MCF 10A (cell line): ENCODE measurements around the gene NAA10. TPM values are rescaled to one million over a fixed set of nuclear protein-coding genes. Genes with fewer than 3 reads are reported as not detected.
"Not testable (repeated sequence)": the region's sequence is repeated elsewhere in the genome, so short reads cannot be mapped to it uniquely, and the experiment has no call there.

Experiments used
- BruUV-seq: library from RNA; stranded (reverse); fragments of 400-500 nt; replicated peaks from 2 replicates; lab custom pipeline; 2021; lab: Mats Ljungman, UMichigan
- CTCF ChIA-PET: fragments of 300-600 bp; sonication (Branson Sonifier 250); formaldehyde crosslinking; extraction: SDS; loops from one replicate; lab custom pipeline; 2021; ENCODE audit warnings: antibody characterized with exemption, inconsistent platforms; lab: Yijun Ruan, JAX
- POLR2A ChIA-PET: fragments of 300-600, 350-650 bp; sonication (Branson Sonifier 250); formaldehyde crosslinking; extraction: SDS; loops from one replicate; lab custom pipeline; 2020; ENCODE audit warnings: antibody characterized with exemption, inconsistent platforms; lab: Yijun Ruan, JAX
- DNase-seq: peaks from one replicate; pipeline ENCODE4 v3.0.0-alpha.2; 2018; ENCODE audit not compliant: unreplicated experiment
- H3K27ac Mint-ChIP-seq: one replicate; pipeline ENCODE4 v1.8.0; 2022; ENCODE audit warnings: mild to moderate bottlenecking, low read depth, mixed read lengths; ENCODE audit not compliant: unreplicated experiment
- H3K27me3 Mint-ChIP-seq: one replicate; pipeline ENCODE4 v1.8.0; 2022; ENCODE audit warnings: mixed read lengths; ENCODE audit not compliant: insufficient read depth, unreplicated experiment
- H3K36me3 Mint-ChIP-seq: one replicate; pipeline ENCODE4 v1.8.0; 2022; ENCODE audit warnings: mild to moderate bottlenecking, moderate library complexity, mixed read lengths; ENCODE audit not compliant: insufficient read depth, unreplicated experiment
- H3K4me1 Mint-ChIP-seq: one replicate; pipeline ENCODE4 v1.8.0; 2022; ENCODE audit warnings: mixed read lengths; ENCODE audit not compliant: insufficient read depth, unreplicated experiment
- H3K4me3 Mint-ChIP-seq: one replicate; pipeline ENCODE4 v1.8.0; 2022; ENCODE audit warnings: mild to moderate bottlenecking, moderate library complexity, mixed read lengths; ENCODE audit not compliant: unreplicated experiment
- H3K9me3 Mint-ChIP-seq: one replicate; pipeline ENCODE4 v1.8.0; 2022; ENCODE audit warnings: mixed read lengths; ENCODE audit not compliant: unreplicated experiment
- intact Hi-C: fragments of 100-400 bp; cut with micrococcal nuclease; formaldehyde crosslinking; loops from 2 replicates; pipeline ENCODE4 v1.14.1; 2022
- total RNA-seq: library from RNA; stranded (reverse); gene quantifications from 2 replicates; pipeline ENCODE4 v1.2.3, GENCODE V29; 2022
- TF ChIP-seq, protein P1 (sequence below): fragments of 200-600 bp; IDR thresholded peaks from one replicate; pipeline ENCODE4 v1.8.0; 2022; ENCODE audit warnings: antibody characterized with exemption, mild to moderate bottlenecking; ENCODE audit not compliant: unreplicated experiment

Gene NAA10
- total RNA-seq, 1 experiment from 2014 or later: 166 TPM

DNA sequence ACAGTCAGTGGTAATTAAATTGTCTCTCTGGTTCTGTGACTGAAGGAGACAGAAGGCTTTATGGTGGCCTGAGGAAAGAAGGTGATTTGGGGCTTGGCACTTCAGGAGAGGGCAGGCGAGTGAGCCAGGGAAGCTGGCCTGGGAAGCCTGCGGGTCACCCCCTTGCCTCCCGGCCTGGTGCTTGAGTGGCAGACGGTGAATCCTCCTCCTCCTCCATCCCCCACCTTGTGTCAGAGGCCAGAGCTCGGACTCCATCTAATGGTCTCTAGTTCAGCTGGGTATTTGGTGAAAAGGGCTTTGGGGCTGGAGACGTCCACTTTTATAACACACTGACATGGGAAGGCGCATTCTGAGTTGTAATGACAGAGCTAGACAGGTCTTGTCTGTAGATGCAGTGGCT, 46.4 kb upstream of the NAA10 start:
- intact Hi-C loops: no loop called here
- CTCF ChIA-PET: interaction anchor here (0.5 to 4.9 kb wide), 2 partner anchors 33 to 56 kb away, joined by 3 to 15 read pairs; no protein-coding TSS in a partner anchor
- H3K4me3 Mint-ChIP-seq: no peak overlapping the region
- H3K36me3 Mint-ChIP-seq: peaks cover 7% of the 10 kb centered on the region
- no peak overlapping the region for H3K27ac Mint-ChIP-seq
- TF ChIP-seq, protein P1, sequence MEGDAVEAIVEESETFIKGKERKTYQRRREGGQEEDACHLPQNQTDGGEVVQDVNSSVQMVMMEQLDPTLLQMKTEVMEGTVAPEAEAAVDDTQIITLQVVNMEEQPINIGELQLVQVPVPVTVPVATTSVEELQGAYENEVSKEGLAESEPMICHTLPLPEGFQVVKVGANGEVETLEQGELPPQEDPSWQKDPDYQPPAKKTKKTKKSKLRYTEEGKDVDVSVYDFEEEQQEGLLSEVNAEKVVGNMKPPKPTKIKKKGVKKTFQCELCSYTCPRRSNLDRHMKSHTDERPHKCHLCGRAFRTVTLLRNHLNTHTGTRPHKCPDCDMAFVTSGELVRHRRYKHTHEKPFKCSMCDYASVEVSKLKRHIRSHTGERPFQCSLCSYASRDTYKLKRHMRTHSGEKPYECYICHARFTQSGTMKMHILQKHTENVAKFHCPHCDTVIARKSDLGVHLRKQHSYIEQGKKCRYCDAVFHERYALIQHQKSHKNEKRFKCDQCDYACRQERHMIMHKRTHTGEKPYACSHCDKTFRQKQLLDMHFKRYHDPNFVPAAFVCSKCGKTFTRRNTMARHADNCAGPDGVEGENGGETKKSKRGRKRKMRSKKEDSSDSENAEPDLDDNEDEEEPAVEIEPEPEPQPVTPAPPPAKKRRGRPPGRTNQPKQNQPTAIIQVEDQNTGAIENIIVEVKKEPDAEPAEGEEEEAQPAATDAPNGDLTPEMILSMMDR: no peak
- no peak for DNase-seq
- H3K27me3 Mint-ChIP-seq: no peaks in the 10 kb centered on the region
- H3K4me1 Mint-ChIP-seq: no peaks in the 10 kb centered on the region
- POLR2A ChIA-PET: no interaction called here
- H3K9me3 Mint-ChIP-seq: no peaks in the 10 kb centered on the region
- no TSS peak for BruUV-seq

DNA sequence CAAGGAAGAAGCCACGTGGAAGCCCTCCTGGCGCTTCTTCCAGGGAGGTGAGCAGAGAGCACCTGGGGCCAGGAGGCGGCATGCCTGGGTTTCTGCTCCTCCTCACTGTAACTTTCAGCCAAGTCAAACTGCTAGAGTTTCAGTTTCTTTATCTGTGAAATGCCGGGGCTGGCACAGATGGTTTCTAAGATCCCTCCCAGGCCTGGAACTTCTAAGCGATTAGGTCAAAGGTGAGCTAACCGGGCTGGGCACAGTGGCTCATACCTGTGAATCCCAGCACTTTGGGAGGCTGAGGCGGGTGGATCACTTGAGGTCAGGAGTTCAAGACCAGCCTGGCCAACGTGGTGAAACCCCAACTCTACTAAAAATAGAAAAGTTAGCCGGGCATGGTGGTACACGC, 45.6 kb upstream of the NAA10 start:
- H3K27me3 Mint-ChIP-seq, BruUV-seq, H3K9me3 Mint-ChIP-seq, H3K4me1 Mint-ChIP-seq, H3K36me3 Mint-ChIP-seq, DNase-seq, H3K4me3 Mint-ChIP-seq, H3K27ac Mint-ChIP-seq, POLR2A ChIA-PET, intact Hi-C loops: not testable (repeated sequence)
- CTCF ChIA-PET: interaction anchor here (4.9 kb wide), 1 partner anchor 33 kb away, joined by 15 read pairs; no protein-coding TSS in a partner anchor

DNA sequence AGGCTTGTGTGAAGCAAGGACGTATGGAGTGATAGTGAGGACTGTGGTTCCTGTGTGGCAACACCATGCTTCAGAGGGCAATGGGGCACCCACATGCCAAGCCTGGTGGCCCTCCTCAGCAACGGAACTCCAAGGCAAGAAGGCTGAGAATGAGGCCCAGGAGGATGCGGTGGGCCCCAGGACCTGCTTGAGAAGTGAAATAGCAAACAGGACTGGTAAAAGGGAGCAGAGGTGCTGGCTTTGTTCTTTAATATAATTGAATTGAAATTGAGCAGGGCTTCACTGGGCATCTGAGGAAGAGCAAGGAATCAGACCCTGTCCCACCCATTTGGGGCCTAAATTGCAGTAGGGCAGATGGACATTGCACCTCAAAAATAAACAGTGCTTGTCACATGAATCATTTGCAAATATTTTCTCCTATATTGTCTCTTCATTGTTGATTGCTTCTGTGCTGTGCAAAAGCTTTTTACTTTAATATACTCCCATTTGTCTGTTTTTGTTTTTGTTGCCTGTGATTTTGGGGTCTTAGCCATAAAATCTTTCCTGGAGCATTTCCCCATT, 40.0 kb upstream of the NAA10 start:
- DNase-seq: no peak
- Mint-ChIP-seq H3K4me3 (no peak overlapping the region), H3K9me3 (no peaks in the 10 kb centered on the region), H3K4me1 (peaks cover 10% of the 10 kb centered on the region), H3K27ac (no peak overlapping the region), H3K27me3 (no peaks in the 10 kb centered on the region), H3K36me3 (peaks cover 4% of the 10 kb centered on the region)
- CTCF ChIA-PET: interaction anchor here (0.9 to 1.4 kb wide), 2 partner anchors 28 to 38 kb away, joined by 3 to 4 read pairs; no protein-coding TSS in a partner anchor
- intact Hi-C loops: no loop called here
- no TSS peak for BruUV-seq
- TF ChIP-seq, protein P1: no peak
- POLR2A ChIA-PET: interaction anchor here (3.8 kb wide), 1 partner anchor 35 kb away, joined by 15 read pairs; no protein-coding TSS in a partner anchor

DNA sequence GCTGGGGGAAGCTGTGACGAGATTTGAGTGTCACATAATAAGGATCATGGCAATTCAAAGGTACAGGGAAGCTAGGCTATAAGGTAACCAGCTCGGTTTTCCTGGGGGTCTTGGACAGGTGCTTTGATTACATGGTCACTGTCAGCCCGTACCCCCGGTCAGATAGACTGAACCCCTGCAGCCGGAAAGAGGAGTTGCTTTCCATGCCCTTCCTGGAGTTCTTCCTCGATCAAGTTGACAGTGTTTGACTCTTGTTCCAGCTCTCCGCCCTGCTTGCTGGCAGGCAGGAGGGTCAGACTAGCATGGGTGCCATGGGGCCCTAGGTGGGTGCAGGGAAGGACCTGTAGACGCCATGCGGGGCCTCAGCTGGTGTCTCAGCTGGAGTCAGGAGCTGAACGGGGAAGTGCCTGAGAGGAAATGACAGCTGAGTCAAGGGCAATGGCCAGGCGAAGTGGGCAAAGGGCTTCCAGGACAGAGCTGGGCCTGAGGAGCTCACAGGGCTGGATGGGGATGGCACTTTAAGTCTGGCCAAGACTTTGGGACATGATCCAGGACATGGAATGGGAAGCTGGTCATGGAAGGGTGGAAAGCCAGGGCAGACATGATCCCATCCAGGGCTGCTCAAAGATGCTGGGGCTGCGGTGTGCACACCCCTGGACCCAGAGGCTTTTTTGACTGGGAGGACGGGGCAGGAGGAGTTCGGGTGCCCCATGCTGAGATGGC, 39.3 kb upstream of the NAA10 start:
- intact Hi-C loops: no loop called here
- ChIA-PET CTCF (interaction anchor here (0.9 kb wide), 2 partner anchors 27 to 40 kb away, joined by 3 read pairs; no protein-coding TSS in a partner anchor), POLR2A (interaction anchor here (0.7 to 3.8 kb wide), 3 partner anchors 12 to 46 kb away, joined by 3 to 15 read pairs (median 4); partner anchors contain the start of gene IRAK1)
- Mint-ChIP-seq H3K4me1 (peaks cover 16% of the 10 kb centered on the region), H3K4me3 (peak overlapping the region; percentile 95), H3K27me3 (no peaks in the 10 kb centered on the region), H3K9me3 (no peaks in the 10 kb centered on the region), H3K36me3 (peaks cover 4% of the 10 kb centered on the region), H3K27ac (no peak overlapping the region)
- no peak for DNase-seq
- no TSS peak for BruUV-seq
- TF ChIP-seq, protein P1: no peak
